Neural crest cell (in vitro differentiated cells): ENCODE data around the gene NFATC1. TPM values are rescaled to one million over a fixed set of nuclear protein-coding genes. Genes with fewer than 3 reads are reported as not detected.

Experiments used
- DNase-seq: peaks from one replicate; pipeline ENCODE4 v3.0.0; 2021; ENCODE audit warnings: low read depth, mixed read lengths, low spot score
- H3K27ac Mint-ChIP-seq: one replicate; pipeline ENCODE4 v1.8.0; 2021; ENCODE audit warnings: mild to moderate bottlenecking, mixed read lengths; ENCODE audit not compliant: unreplicated experiment
- H3K27me3 Mint-ChIP-seq: 2 replicates; pipeline ENCODE4 v1.8.0; 2021; ENCODE audit warnings: low read depth, mild to moderate bottlenecking, mixed read lengths
- H3K36me3 Mint-ChIP-seq: 2 replicates; pipeline ENCODE4 v1.8.0; 2021; ENCODE audit warnings: low read depth, mild to moderate bottlenecking, mixed read lengths
- H3K4me1 Mint-ChIP-seq: 2 replicates; pipeline ENCODE4 v1.8.0; 2021; ENCODE audit warnings: mixed read lengths
- H3K4me3 Mint-ChIP-seq: one replicate; pipeline ENCODE4 v1.8.0; 2021; ENCODE audit warnings: mild to moderate bottlenecking, mixed read lengths
- H3K9me3 Mint-ChIP-seq: 2 replicates; pipeline ENCODE4 v1.8.0; 2021; ENCODE audit warnings: mixed read lengths
- CTCF ChIP-seq: fragments of 200-600 bp; sonication (generic); conservative IDR thresholded peaks from 2 replicates; pipeline ENCODE4 v1.5.0; 2021; ENCODE audit warnings: antibody characterized with exemption, mild to moderate bottlenecking
- total RNA-seq: library from RNA; stranded (reverse); gene quantifications from 2 replicates; pipeline ENCODE4 v1.2.1, GENCODE V29; 2021

NFATC1 gene
- total RNA-seq, 1 donor from 2014 or later, result 2.4 TPM

- Mint-ChIP-seq H3K9me3 (no peaks in the 10 kb centered on the region), H3K4me1 (peaks cover 11% of the 10 kb centered on the region), H3K27ac (no peak overlapping the region), H3K36me3 (no peaks in the 10 kb centered on the region), H3K27me3 (peaks cover 2% of the 10 kb centered on the region), H3K4me3 (no peak overlapping the region)
- DNase-seq, result no peak
- TF ChIP-seq CTCF, result no peak
These were observed 24.5 kb downstream of the NFATC1 start for GRCh38 chr18:79420033-79420745.

GRCh38 chr18:79421275-79421857 is 25.6 kb downstream of the NFATC1 start:
- H3K4me1 Mint-ChIP-seq, result peaks cover 17% of the 10 kb centered on the region
- no peak for DNase-seq
- TF ChIP-seq CTCF, result no peak
- H3K36me3 Mint-ChIP-seq, result no peaks in the 10 kb centered on the region
- no peak overlapping the region for H3K27ac Mint-ChIP-seq
- H3K9me3 Mint-ChIP-seq, result no peaks in the 10 kb centered on the region
- no peak overlapping the region for H3K4me3 Mint-ChIP-seq
- peaks cover 2% of the 10 kb centered on the region for H3K27me3 Mint-ChIP-seq

GRCh38 chr18:79422022-79422782 is 26.5 kb downstream of the NFATC1 start:
- Mint-ChIP-seq H3K9me3 (no peaks in the 10 kb centered on the region), H3K36me3 (no peaks in the 10 kb centered on the region), H3K4me3 (no peak overlapping the region), H3K27me3 (peaks cover 2% of the 10 kb centered on the region), H3K4me1 (peaks cover 17% of the 10 kb centered on the region), H3K27ac (no peak overlapping the region)
- TF ChIP-seq CTCF, result no peak
- DNase-seq, result no peak

GRCh38 chr18:79422783-79423165 is 27.0 kb downstream of the NFATC1 start:
- peaks cover 17% of the 10 kb centered on the region for H3K4me1 Mint-ChIP-seq
- no peak overlapping the region for H3K4me3 Mint-ChIP-seq
- DNase-seq, result no peak
- no peaks in the 10 kb centered on the region for H3K36me3 Mint-ChIP-seq
- no peak for TF ChIP-seq CTCF
- no peaks in the 10 kb centered on the region for H3K9me3 Mint-ChIP-seq
- peaks cover 2% of the 10 kb centered on the region for H3K27me3 Mint-ChIP-seq
- H3K27ac Mint-ChIP-seq, result no peak overlapping the region

GRCh38 chr18:79423211-79424007 is 27.7 kb downstream of the NFATC1 start:
- no peak for DNase-seq
- TF ChIP-seq CTCF, result no peak
- no peak overlapping the region for H3K4me3 Mint-ChIP-seq
- peaks cover 22% of the 10 kb centered on the region for H3K4me1 Mint-ChIP-seq
- H3K27me3 Mint-ChIP-seq, result peaks cover 2% of the 10 kb centered on the region
- H3K36me3 Mint-ChIP-seq, result no peaks in the 10 kb centered on the region
- no peaks in the 10 kb centered on the region for H3K9me3 Mint-ChIP-seq
- no peak overlapping the region for H3K27ac Mint-ChIP-seq
